PC-3 (cell line): ENCODE data around the gene ZNF467.

Experiments
- CTCF ChIP-seq: fragments of 300-600 bp; sonication (generic); conservative IDR thresholded peaks from 2 replicates; pipeline ENCODE4 v1.5.1; 2017; ENCODE audit warnings: antibody characterized with exemption, low read depth, mild to moderate bottlenecking, low read length
- EZH2 ChIP-seq: fragments of 300-600 bp; sonication (generic); IDR thresholded peaks from one replicate; pipeline ENCODE4 v1.6.1; 2017; ENCODE audit warnings: antibody characterized with exemption, mild to moderate bottlenecking, low read length; ENCODE audit not compliant: unreplicated experiment
- EZH2phosphoT487 ChIP-seq: fragments of 300-600 bp; sonication (generic); IDR thresholded peaks from 2 replicates; pipeline ENCODE4 v1.6.1; 2018; ENCODE audit warnings: mild to moderate bottlenecking, antibody characterized with exemption, low read length, borderline replicate concordance

GRCh38 chr7:149720372-149721083, 52.9 kb downstream of the ZNF467 start:
- TF ChIP-seq CTCF (no peak), EZH2 (no peak), EZH2phosphoT487 (no peak)
